HG03064 (cell line): Measurements from ENCODE around the gene PNPLA1.

Source experiments
- ATAC-seq: cut with Tn5 transposase; IDR thresholded peaks from one replicate; pipeline ENCODE4 v1.9.1; 2021; ENCODE audit warnings: low read depth; ENCODE audit not compliant: unreplicated experiment

Gene PNPLA1

DNA sequence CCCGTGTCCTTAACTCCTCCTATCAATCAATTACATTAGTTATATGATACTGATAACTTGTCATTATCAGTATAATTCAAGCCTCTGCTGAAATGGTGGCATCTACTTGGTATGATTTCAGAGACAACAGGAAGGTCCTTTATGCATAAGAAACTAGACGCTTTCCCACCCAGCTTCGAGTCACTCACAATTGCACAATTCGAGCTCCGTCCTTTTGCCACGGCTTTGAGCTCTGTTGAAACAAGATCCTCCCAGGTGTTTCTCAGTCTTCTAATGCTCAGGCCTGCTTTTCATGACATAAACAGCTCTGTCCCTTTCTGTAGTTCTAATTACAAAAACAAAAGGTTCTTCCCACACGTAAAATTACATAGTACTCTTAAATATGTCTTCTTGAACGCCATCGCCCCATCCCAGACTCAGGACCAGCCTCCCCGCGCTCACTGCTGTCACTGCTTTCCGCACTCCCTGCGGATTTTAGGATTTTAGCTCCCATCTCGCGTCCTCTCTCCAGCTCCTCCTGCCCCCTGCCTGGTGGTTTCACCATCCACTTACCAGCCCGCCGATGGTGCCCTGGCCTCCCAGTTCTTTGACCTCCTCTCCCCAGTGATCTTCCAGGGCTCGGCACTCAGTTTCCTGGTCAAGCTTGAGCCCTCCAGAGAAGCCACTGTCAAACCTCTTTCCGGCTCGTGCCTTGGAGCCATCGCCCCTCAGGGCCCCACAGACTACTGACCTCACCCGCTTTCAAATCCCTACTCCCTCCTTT is 23.2 kb upstream of the PNPLA1 start:
- no peak for ATAC-seq

DNA sequence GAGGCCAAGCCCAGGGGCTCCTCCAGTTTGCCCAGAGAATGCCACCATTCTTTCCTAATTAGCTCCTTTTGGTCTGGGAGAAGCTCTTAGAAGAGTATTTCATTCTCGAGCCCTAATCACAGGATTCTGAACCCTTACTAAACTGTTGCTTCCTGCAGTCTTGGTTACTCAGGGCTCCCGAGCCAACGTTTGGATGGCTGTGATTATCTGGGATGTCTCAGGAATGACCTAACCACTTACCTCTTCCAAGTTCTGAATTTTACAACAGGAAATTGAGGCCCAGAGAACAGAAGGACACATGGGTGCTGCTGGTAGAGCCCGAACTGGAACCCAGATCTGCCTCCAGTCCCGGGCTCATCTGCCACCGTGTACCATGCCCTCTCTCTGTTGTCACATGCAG is 22.2 kb upstream of the PNPLA1 start:
- ATAC-seq, result no peak

DNA sequence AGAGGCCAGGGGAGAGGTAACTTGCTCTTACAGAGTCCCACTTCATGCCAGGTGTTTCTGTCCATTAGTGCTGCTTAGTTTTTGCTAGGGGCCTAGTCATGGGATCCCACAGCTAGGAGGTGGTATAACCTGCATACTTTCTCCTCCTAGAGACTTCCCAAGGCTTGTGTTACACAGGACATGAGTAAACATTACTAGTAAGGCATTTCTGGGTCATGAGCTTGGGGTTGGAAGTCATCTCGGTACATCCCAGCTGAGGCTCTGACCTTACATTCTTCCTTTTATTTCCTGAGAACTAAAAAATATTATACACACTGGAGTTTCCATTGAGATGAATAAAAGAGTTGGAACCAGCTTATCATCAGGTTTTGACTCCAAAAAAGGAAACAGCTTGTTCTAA is 20.9 kb upstream of the PNPLA1 start:
- ATAC-seq, result no peak

DNA sequence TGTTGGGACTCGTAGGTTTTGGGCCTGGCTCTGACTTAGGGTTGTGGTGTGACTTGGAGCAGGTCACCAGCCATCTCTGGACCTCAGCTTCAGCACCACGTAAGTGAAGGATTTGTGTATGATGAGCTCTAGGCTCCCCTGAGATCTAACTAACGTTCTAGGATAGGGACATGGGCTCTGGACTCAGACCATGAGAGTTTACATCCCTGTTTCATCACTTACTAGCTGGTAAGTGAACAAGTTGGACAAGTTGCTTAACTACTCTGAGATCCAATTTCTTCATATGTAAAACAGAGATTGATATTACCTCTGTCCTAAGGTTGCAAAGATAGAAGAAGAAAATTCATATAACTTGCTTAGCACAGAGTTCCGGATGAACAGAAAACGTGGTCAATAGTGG is 20.3 kb upstream of the PNPLA1 start:
- ATAC-seq, result no peak

DNA sequence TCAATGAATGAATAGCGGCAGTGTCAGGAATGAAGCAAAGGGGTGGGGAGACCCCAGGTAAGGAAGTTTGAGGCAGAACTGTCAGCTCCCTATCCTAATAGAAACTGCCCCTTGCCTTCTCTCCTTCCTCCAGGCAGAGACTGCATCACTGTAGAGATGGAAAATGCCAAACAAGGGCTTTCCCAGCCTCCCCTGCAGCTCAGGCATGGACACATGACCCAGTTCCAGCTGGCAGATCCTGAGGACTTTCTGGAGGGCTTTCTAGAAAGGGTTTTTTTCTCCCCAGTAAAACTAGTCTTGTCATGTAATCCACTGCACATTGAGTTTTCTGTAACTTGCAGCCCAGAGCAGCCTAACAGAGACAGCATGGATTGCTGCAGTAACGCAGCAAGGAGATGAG is 17.9 kb upstream of the PNPLA1 start:
- ATAC-seq, result no peak

DNA sequence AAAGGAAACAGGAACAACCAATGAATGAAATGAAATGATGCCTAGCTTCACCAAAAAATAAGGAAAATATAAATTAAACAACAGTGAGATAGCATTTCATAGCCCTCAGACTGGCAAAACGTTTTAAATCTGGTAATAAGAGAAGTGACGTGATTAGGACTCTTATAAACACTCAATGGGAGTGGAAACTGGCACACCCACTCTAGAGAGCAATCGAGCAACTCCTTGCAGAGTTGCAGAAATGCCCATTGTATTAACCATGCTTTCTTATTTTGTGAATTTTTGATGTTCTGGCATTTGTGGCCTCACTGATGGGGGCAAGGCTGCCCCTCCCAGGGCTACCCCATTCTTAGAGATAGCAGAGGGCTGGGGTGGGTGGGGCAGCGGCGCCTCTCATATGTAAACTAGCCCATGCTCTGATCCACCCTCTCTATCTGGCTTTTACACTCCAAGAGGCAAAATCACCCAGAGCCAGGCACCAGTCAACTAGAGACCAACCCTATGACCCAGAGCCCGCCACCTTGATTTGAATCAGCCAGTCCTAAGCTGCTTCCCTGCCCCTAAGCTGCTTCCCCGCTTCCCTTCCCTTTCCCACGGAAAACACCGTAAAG is 6.4 kb upstream of the PNPLA1 start:
- ATAC-seq, result no peak

DNA sequence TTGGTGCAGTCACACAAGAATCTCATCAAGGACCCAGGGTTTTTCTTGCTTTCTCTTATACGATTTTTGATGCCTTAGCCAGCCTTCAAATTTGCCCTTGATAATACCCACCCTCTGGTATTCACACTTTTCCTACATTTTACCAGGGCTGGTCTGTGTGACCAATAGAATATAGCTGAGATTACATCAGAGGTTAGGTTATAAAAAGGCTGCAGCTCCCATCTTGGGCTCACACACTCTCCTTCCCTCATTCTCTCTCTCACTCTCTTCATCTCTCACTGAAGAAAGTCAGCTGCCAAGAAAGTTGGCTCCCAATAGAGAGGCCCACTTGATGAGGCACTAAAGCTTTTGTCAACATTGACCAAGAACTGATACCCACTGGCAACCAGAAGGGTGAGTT is 4.1 kb upstream of the PNPLA1 start:
- ATAC-seq, result no peak

DNA sequence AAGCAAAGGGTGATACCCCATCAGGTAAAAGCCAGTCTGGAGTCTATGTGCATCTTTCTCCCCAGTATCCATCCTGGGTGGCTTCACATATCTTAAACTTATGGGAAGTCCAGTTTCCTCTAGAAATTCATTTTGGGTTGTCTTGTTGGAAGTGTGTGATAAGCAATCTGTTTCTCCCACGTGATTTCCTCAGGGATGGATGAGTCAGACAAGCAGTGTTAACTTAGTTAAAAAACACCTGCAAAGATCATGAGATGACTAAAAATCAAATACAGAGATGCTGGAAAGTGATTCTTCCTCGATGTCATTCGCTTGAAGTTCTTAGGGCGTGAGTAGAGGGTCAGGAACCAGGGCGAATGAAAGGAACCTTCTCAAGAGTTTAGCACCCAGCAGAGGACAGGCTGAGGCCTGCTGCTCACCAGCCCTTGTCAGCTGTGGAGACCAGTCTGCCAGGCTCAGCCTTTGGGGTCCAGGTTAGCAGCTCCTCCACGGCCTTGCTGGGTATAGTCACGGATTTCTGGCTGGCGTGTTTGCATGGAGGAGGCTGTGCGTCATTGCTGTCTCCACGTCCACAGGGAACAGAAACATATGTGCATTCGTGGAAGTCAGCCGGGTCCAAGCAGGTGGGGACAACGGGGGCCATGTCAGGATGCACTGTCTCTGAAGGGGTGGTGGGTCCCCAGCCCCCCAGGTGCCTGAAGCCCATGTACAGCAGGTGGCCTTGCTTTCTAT is 2.8 kb upstream of the PNPLA1 start:
- ATAC-seq, result no peak

DNA sequence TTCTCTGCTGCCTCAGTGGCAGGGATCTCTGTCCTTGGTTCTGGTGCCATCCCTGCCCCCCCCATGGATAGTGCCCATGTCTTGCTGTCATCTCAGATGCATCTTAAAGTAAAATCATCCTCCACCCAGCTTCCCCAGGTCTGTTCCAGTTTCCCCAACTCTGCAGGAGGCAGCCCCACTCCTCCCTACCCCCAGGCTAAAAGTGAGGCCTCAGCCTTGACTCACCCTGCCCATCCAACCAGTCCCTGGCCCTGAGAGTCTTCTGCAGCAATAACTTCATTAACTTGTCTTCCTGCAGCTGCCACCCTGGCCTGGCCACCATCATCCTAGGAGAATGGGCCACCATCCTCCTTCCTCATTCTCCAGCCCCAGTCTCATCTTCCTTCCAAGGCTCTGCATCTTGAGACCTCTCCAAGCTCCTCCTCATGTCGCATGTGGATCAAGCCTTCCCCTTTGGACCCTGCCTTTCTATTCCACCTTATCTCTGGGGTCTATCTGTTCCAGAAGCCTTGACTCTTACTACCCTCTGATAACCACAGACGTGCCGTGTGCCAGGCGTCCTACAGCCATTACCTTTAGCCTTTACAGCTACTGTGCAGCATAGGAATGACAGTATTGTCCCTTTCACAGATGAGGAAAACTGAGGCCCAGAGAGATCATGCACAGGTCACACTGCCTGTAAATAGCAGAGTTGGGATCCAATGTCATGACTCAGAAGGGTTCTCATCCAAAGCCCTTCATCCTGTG is 2.0 kb upstream of the PNPLA1 start:
- no peak for ATAC-seq

DNA sequence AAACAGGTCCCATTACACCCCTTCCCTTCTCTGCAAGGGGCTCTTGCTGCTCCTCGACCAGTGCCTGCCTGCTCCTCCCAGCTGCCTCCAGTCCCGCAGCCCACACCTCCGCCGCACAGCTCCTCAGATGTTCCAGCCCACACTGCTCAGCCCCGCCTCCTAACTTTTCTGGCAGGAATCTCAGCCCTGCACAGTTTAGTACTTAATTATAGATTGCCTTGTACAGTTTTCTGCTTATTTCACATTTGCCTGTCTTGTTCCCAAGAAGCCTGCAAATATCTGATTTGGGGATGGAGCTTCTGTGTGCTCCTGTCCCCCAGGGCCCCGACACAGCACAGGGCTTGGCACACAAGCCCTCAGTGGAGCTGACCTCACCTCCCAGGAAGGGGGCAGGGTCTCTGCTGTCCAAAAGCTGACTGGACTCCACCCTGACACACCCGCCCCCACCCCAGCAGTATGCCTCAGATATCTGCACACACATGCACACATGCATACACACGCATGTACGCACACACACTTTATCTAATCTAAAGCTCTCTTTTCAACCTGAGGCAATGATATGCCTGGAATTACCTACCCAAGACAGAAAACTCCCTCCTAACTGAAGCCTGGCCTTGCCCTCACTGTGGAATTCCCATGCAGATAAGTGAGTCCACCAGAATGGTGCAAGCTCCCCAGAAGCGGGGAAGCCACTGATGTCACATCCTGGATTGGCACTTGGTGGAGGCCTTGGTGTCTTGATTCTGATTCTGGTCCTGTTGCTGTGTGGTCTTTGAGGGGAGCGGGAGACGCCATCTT is 1.2 kb upstream of the PNPLA1 start:
- ATAC-seq, result no peak

DNA sequence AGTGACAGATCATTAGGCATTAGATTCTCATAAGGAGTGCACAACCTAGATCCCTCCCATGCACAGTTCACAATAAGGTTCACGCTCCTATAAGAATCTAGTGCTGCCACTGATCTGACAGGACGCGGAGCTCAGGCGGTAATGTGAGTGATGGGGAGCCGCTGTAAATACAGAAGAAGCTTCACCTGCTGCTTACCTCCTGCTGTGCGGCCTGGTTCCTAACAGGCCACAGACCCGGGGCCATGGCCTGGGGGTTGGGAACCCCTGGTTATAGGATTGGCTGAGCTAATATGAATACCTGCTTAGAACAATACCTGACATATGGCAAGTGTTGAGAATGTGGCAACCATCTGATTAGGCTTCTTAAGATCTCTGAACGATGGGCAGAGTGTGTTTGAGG is 2.4 kb downstream of the PNPLA1 start:
- no peak for ATAC-seq

DNA sequence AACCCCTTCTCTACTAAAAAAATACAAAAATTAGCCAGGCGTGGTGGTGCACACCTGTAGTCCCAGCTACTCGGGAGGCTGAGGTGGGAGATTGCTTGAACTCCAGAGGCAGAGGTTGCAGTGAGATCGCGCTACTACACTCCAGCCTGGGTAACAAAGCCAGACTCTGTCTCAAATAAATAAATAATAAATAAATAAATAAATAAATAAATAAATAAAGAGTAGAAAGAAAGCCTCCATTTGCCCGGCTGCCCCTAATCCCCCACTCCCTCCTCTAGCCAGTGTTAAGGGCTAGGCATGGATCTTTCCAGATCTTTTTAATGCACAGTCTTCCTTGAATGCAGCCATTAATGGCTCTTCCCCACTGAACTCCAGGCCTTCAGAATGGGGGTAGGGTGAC is 3.2 kb downstream of the PNPLA1 start:
- no peak for ATAC-seq

DNA sequence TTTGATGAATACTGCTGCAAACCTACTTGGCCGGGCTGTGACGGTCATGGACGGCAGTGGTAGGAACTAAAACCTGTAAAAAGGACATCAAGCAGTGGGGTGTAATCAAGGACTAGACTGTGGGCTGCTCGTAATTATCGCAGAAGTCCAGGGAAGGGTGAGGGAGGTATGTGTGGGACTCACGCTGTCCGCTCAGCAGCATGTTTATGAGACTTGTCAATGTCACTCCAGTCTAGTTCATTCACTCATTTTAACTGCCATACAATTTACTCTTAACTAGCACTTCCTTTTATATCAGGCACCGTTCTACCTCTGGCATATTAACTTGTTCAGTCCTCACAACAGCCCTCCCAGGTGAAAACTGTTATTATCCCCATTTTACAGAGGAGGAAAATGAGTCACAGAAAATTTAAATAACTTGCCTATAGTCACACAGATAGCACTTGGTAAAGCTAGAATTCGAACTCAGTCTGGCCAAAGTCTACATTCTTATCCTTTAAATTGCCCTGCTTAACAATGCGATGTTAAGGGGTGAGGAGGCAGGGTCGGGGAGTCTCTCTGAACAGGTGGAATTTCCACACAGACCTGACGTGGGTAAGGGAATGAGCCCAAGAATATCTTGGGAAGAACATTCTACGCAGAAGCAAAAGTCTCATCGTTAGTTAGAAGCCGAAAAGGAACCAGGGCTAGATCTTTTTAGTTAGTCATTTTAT is 4.1 kb downstream of the PNPLA1 start:
- ATAC-seq, result no peak

DNA sequence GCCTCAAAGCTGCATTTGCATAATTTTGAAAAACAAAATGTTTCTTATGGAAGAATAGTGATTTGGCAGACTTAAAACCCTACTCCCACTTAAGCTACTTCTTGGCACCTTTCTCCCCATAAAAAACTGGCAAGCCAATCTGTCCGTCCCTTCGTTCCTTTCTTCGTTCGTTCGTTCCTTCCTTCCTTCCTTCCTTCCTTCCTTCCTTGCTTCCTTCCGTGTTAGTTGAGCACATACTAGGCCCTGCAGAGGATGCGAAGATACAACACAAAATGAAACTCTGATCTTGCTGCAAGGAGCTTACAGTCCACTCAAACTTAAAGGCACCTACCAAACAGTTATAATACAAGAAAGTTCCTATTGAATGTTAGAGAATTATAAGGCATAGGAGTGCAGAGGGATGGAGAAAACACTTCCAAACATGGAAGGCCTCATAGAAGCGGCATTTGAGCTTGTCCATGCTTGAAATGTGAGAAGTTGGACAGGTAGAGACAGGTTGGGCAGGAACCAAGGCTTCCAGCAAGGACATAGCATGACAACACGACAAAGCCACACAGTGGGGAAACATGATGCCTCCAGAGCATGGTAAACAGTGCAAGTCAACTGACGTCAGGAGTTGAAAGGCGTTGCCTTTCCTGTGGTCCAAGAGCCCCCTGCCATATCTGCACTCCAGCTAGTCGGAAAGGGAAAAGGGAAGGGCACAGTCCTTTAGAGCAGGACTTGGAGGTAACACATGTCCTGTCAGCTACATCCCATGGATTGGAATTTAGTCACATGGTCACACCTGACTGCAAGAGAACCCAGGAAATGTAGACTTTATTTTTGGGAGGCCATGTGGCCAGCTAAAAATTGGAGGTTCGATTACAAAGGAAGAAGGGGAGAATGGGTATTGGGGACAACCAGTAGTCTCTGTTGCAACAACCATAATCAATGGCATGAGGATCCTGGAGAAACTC is 7.0 kb downstream of the PNPLA1 start:
- ATAC-seq, result no peak

DNA sequence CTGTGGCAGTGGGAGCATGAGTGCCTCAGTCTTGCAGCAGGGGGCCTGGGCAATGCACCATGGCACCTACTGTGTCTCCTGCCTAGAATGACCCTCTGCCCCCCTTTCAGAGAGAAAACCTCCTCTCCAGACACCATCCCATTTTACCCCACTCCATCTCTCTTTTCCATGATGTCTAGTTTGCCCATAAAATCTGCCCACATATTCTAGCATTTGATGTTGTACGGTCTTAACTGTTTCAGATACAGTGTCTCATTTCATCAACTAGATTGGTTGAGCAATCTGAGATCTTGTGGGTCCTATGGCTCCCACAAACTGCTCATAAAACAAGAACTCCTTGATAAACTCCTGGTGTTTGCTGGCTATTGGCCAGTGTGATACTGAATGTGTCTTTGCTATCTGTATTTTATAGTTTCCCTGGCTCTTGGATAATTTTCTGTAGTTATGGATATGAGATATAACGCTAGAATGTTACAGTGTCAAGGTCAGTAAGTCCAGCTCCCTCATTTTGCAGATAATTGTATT is 8.1 kb downstream of the PNPLA1 start:
- no peak for ATAC-seq

DNA sequence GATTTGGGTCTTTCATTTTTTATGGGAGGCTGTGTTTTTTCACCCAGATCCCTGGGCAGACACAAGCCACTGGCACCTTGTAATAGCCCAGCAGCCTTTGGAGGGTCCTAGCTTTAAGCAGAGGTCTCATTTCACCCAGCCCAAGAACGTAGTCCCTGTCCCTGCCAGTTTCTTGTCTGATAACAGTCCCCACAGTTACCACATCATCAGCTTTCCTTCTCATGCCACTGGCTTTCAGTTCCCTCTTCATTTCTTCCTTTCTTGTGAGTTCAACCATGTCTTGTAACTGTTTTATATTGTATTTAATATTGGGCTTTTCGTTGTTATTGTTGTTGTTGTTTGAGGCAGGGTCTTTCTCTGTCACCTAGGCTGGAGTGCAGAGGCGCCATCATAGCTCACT is 10.6 kb downstream of the PNPLA1 start:
- ATAC-seq, result no peak

DNA sequence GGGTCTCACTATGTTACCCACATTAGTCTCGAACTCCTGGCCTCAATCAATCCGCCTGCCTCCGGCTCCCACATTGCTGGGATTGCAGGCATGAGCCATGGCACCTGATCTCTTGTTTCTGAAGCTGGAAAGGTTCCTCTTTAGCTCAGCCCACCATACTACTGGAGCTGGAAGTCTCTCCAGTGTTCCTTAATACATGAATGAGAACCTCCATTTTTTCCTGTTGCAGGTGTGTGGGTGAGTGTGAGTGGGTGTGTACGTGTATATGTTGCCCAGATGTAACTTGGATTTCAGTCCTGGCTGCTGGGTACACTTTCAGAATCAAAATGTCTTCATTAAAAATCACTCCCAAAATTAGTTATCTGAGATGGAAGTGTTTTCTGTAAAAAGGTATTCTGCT is 11.1 kb downstream of the PNPLA1 start:
- ATAC-seq, result no peak

DNA sequence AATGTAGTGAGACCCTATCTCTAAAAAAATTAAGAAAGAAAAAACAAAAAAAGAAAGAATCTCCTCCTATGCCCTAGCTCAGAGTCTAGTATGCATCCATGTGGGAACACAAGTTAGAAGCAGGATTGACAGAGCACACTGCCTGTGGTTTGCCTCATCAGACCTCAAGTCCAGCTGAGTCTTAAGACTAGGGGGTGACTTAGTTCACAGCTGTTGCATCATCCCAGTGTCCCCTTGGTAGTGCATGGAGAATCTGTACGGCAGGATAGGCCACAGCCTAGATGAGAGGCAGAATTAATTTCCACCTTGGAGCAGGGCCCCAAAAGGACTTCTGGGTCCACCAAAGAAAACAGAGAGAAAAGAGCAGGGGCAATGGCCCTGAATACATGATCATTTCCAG is 13.7 kb downstream of the PNPLA1 start:
- ATAC-seq, result no peak
